H9 (cell line): ENCODE data around the gene NAP1L5. TPM values are rescaled to one million over a fixed set of nuclear protein-coding genes. Genes with fewer than 3 reads are reported as not detected.

Experiments used
- DNase-seq: peaks from one replicate; pipeline ENCODE4 v3.0.0-alpha.2; 2017
- H2AFZ ChIP-seq: one replicate; pipeline ENCODE4 v1.6.1; 2013; ENCODE audit warnings: mild to moderate bottlenecking, low read length, control low read depth, moderate library complexity
- H2AK5ac ChIP-seq: 2 replicates; pipeline ENCODE4 v1.6.1; 2013; ENCODE audit warnings: low read length, control low read depth, mixed read lengths; ENCODE audit not compliant: insufficient read length
- H2BK120ac ChIP-seq: one replicate; pipeline ENCODE4 v1.6.1; 2013; ENCODE audit warnings: low read depth, mild to moderate bottlenecking, low read length, control low read depth, inconsistent platforms; ENCODE audit not compliant: poor library complexity, severe bottlenecking
- H2BK12ac ChIP-seq: 2 replicates; pipeline ENCODE4 v1.6.1; 2013; ENCODE audit warnings: low read length, control low read depth, mixed read lengths, low read depth; ENCODE audit not compliant: insufficient read length
- H2BK15ac ChIP-seq: 2 replicates; pipeline ENCODE4 v1.6.1; 2013; ENCODE audit warnings: low read depth, low read length, control low read depth
- H2BK20ac ChIP-seq: one replicate; pipeline ENCODE4 v1.6.1; 2013; ENCODE audit warnings: low read depth, mild to moderate bottlenecking, low read length, control low read depth, inconsistent platforms; ENCODE audit not compliant: poor library complexity, severe bottlenecking
- H2BK5ac ChIP-seq: 2 replicates; pipeline ENCODE4 v1.6.1; 2013; ENCODE audit warnings: low read length, control low read depth, mixed read lengths; ENCODE audit not compliant: insufficient read length
- H3K14ac ChIP-seq: 2 replicates; pipeline ENCODE4 v1.6.1; 2013; ENCODE audit warnings: low read length, control low read depth; ENCODE audit not compliant: insufficient read depth
- H3K18ac ChIP-seq: 2 replicates; pipeline ENCODE4 v1.6.1; 2013; ENCODE audit warnings: low read depth, mild to moderate bottlenecking, mixed read lengths, low read length, control low read depth; ENCODE audit not compliant: insufficient read length
- H3K23ac ChIP-seq: 2 replicates; pipeline ENCODE4 v1.6.1; 2013; ENCODE audit warnings: low read length, control low read depth, mixed read lengths, low read depth; ENCODE audit not compliant: insufficient read length
- H3K23me2 ChIP-seq: 2 replicates; pipeline ENCODE4 v1.6.1; 2013; ENCODE audit warnings: low read depth, mild to moderate bottlenecking, mixed read lengths, low read length, control low read depth; ENCODE audit not compliant: insufficient read length, poor library complexity, severe bottlenecking
- H3K27ac ChIP-seq: 2 replicates; pipeline ENCODE4 v1.5.1; 2013; ENCODE audit warnings: low read length, control low read depth, mixed read lengths, low read depth; ENCODE audit not compliant: insufficient read length
- H3K27me3 ChIP-seq: 2 replicates; pipeline ENCODE4 v1.6.1; 2013; ENCODE audit warnings: low read length, control low read depth, inconsistent platforms; ENCODE audit not compliant: insufficient read depth
- H3K4ac ChIP-seq: 2 replicates; pipeline ENCODE4 v1.6.1; 2013; ENCODE audit warnings: low read depth, mild to moderate bottlenecking, control low read depth, inconsistent platforms, low read length, moderate library complexity
- H3K4me1 ChIP-seq: 2 replicates; pipeline ENCODE4 v1.6.1; 2013; ENCODE audit warnings: low read length, control low read depth, inconsistent platforms; ENCODE audit not compliant: insufficient read depth
- H3K4me2 ChIP-seq: 2 replicates; pipeline ENCODE4 v1.6.1; 2013; ENCODE audit warnings: low read length, control low read depth, mixed read lengths; ENCODE audit not compliant: insufficient read length, insufficient read depth
- H3K56ac ChIP-seq: 2 replicates; pipeline ENCODE4 v1.6.1; 2013; ENCODE audit warnings: low read depth, mild to moderate bottlenecking, mixed read lengths, low read length, control low read depth; ENCODE audit not compliant: insufficient read length
- H3K79me1 ChIP-seq: 2 replicates; pipeline ENCODE4 v1.6.1; 2013; ENCODE audit warnings: low read depth, mild to moderate bottlenecking, moderate library complexity, low read length, control low read depth, inconsistent platforms; ENCODE audit not compliant: insufficient read depth, poor library complexity, severe bottlenecking
- H3K79me2 ChIP-seq: 2 replicates; pipeline ENCODE4 v1.6.1; 2013; ENCODE audit warnings: low read length, control low read depth, inconsistent platforms; ENCODE audit not compliant: insufficient read depth
- H3K9ac ChIP-seq: 2 replicates; pipeline ENCODE4 v1.6.1; 2013; ENCODE audit warnings: low read length, control low read depth, mixed read lengths; ENCODE audit not compliant: insufficient read length; ENCODE audit errors: extremely low read depth
- H3K9me3 ChIP-seq: one replicate; pipeline ENCODE4 v1.6.1; 2013; ENCODE audit warnings: low read depth, low read length, inconsistent platforms; ENCODE audit not compliant: control insufficient read depth
- H3T11ph ChIP-seq: one replicate; pipeline ENCODE4 v1.6.1; 2013; ENCODE audit warnings: mild to moderate bottlenecking, low read length, control low read depth, inconsistent platforms
- H4K20me1 ChIP-seq: one replicate; pipeline ENCODE4 v1.6.1; 2013; ENCODE audit not compliant: control insufficient read depth, insufficient read length, insufficient read depth
- H4K5ac ChIP-seq: 2 replicates; pipeline ENCODE4 v1.6.1; 2013; ENCODE audit warnings: low read depth, mild to moderate bottlenecking, mixed read lengths, low read length, control low read depth; ENCODE audit not compliant: insufficient read length
- H4K8ac ChIP-seq: replicated peaks from 2 replicates; pipeline ENCODE4 v1.6.1; 2013; ENCODE audit warnings: low read length, control low read depth, mixed read lengths, low read depth; ENCODE audit not compliant: insufficient read length
- H4K91ac ChIP-seq: 2 replicates; pipeline ENCODE4 v1.6.1; 2013; ENCODE audit warnings: low read depth, mild to moderate bottlenecking, moderate library complexity, mixed read lengths, low read length, control low read depth; ENCODE audit not compliant: insufficient read length
- H3K27ac Mint-ChIP-seq, 3 experiments: 2 replicates in 2 of 3; 3 replicates in 1 of 3; pipeline ENCODE4 v1.8.0; 2020 to 2021; ENCODE audit warnings: mixed read lengths in 3 of 3, mild to moderate bottlenecking in 1 of 3, moderate library complexity in 1 of 3
- H3K27me3 Mint-ChIP-seq: 2 replicates; pipeline ENCODE4 v1.8.0; 2021; ENCODE audit warnings: low read depth, mild to moderate bottlenecking, moderate library complexity, mixed read lengths
- H3K36me3 Mint-ChIP-seq, 3 experiments: 2 replicates in 2 of 3; 3 replicates in 1 of 3; pipeline ENCODE4 v1.8.0; 2020 to 2021; ENCODE audit warnings: low read depth in 3 of 3, mixed read lengths in 3 of 3; ENCODE audit not compliant: insufficient read depth in 1 of 3
- H3K4me1 Mint-ChIP-seq, 2 experiments: 2 replicates each; pipeline ENCODE4 v1.8.0; 2020; ENCODE audit warnings: mixed read lengths in 2 of 2
- H3K4me3 Mint-ChIP-seq, 2 experiments: 2 replicates in 1 of 2; 3 replicates in 1 of 2; pipeline ENCODE4 v1.8.0; 2020 to 2021; ENCODE audit warnings: mild to moderate bottlenecking in 2 of 2, mixed read lengths in 2 of 2, moderate library complexity in 1 of 2
- H3K9me3 Mint-ChIP-seq, 2 experiments: 2 replicates in 1 of 2; 3 replicates in 1 of 2; pipeline ENCODE4 v1.8.0; 2020; ENCODE audit warnings: mild to moderate bottlenecking in 2 of 2, mixed read lengths in 2 of 2, moderate library complexity in 1 of 2
- CTCF ChIP-seq: fragments of 200-600 bp; sonication (generic); conservative IDR thresholded peaks from 3 replicates; pipeline ENCODE4 v1.8.0; 2021; ENCODE audit warnings: antibody characterized with exemption, mild to moderate bottlenecking
- WGBS: extraction: QIAGEN DNeasy Blood & Tissue Kit; methylation state at CpG from one replicate; pipeline ENCODE4 v1.1.7; 2013; ENCODE audit warnings: missing lambda C conversion rate, low lambda C conversion rate, mixed read lengths; ENCODE audit not compliant: insufficient read length; ENCODE audit errors: extremely low coverage; 5-methylcytosine and 5-hydroxymethylcytosine counted together
- total RNA-seq: library from RNA; stranded (reverse); gene quantifications from 2 replicates; pipeline ENCODE4 v1.2.1, GENCODE V29; 2021

NAP1L5 gene
- total RNA-seq, 1 experiment from 2014 or later = 2.2 TPM

DNA sequence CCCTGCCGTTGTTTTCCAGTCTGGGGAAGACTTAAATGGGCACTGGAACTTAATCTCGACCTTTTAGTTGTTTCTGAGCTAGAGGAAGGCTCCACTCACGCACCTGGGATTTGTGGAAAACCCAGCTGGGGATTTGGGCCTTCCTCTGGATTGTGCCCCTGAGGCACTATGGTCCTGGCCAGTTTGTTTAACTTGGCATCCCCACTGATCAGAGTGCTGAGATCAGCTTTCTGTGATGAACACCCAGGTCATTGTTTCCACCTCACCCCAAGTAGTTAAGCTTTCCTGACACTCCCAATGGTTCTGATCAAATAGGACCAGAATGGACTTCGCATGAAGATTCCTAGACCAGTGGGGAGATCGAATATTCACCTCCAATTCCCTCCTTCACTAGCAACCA is 20.5 kb upstream of the NAP1L5 start:
- Histone ChIP-seq H2AFZ (no peak overlapping the region), H4K8ac (no peak overlapping the region), H3K14ac (no peak overlapping the region), H3K23me2 (no peaks in the 10 kb centered on the region), H2BK12ac (no peak overlapping the region), H3K4me2 (no peak overlapping the region), H3K4ac (no peak overlapping the region), H3K56ac (no peak overlapping the region), H3K23ac (no peak overlapping the region), H4K5ac (no peak overlapping the region), H4K20me1 (no peaks in the 10 kb centered on the region), H3K18ac (no peak overlapping the region), H2BK20ac (no peak overlapping the region), H4K91ac (no peak overlapping the region), H3K9ac (no peak overlapping the region), H3K4me1 (no peaks in the 10 kb centered on the region), H2BK120ac (no peak overlapping the region), H2BK5ac (no peak overlapping the region), H3K9me3 (no peaks in the 10 kb centered on the region), H3T11ph (no peak overlapping the region), H3K27me3 (no peaks in the 10 kb centered on the region), H2BK15ac (no peak overlapping the region), H3K27ac (no peak overlapping the region), H3K79me1 (no peaks in the 10 kb centered on the region), H2AK5ac (no peak overlapping the region), H3K79me2 (no peaks in the 10 kb centered on the region)
- Mint-ChIP-seq H3K4me1 (no peaks in the 10 kb centered on the region), H3K4me3 (no peak overlapping the region), H3K27ac (no peak overlapping the region), H3K27me3 (no peaks in the 10 kb centered on the region; the same call in 1 of the 2 replicates), H3K9me3 (peaks cover 17 to 22% of the 10 kb centered on the region in 2 experiments), H3K36me3 (peaks cover 11 to 26% (median 16%) of the 10 kb centered on the region in 3 experiments)
- WGBS = no CpG with 5 or more reads among the region's 5 CpGs
- no peak for DNase-seq
- no peak for TF ChIP-seq CTCF
